Renal pelvis (tissue), 4 donors: ENCODE results near the gene SEPTIN8. TPM values are rescaled to one million over a fixed set of nuclear protein-coding genes. Genes with fewer than 3 reads are reported as not detected.
"Not testable (repeated sequence)": the region's sequence is repeated elsewhere in the genome, so short reads cannot be mapped to it uniquely, and the experiment has no call there.

ENCODE experiments used
- DNase-seq: peaks from one replicate; pipeline ENCODE4 v3.0.0-alpha.2; 2013
- polyA plus RNA-seq, 3 donors: library from polyadenylated mRNA; unstranded; fragments of 120-200 nt; gene quantifications; one replicate each; pipeline ENCODE4 v1.2.1, GENCODE V29; 2013; ENCODE audit not compliant: insufficient read length in 3 of 3

Gene SEPTIN8
- polyA plus RNA-seq, 3 donors: 79.1 to 87.7 (median 84.1) TPM

DNA sequence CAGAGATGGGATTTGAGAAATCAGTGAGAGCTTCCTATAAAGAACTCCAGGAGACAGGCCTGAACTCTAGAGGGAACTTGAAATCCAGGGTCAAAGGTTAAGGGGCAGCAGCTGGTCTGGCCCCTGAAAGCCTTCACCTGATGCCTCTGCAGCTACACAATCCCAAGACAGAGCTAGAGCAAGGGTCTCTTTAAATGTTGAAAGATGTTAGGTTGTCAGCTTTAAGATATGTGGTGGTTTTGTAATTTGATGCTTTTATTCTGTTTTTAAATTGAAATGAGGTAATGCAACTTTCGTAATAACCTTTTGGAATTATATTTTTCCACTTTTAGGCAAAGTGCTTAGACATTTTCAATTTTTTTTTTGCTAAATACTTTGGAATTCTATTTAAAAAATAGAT lies 38.4 kb upstream of the SEPTIN8 start:
- DNase-seq: no peak

DNA sequence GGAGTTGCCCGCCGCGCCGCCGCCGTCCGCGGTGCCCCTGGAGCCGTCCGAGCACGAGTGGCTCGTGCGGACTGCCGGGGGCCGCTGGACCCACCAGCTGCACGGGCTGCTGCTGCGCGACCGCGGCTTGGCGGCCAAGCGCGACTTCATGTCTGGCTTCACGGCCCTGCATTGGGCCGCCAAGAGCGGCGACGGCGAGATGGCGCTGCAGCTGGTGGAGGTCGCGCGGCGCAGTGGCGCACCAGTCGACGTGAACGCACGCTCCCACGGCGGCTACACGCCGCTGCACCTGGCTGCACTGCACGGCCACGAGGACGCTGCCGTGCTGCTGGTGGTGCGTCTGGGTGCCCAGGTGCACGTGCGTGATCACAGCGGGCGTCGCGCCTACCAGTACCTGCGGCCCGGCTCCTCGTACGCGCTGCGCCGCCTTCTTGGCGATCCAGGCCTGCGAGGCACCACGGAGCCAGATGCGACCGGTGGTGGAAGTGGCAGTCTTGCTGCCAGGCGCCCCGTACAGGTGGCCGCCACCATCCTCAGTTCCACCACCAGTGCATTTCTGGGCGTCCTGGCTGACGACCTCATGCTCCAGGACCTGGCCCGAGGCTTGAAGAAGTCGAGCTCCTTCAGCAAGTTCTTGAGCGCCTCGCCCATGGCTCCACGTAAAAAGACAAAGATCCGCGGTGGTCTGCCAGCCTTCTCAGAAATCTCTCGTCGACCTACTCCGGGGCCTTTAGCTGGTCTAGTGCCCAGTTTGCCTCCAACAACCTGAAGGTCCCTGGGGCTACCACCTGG lies 37.7 kb upstream of the SEPTIN8 start:
- no peak for DNase-seq

DNA sequence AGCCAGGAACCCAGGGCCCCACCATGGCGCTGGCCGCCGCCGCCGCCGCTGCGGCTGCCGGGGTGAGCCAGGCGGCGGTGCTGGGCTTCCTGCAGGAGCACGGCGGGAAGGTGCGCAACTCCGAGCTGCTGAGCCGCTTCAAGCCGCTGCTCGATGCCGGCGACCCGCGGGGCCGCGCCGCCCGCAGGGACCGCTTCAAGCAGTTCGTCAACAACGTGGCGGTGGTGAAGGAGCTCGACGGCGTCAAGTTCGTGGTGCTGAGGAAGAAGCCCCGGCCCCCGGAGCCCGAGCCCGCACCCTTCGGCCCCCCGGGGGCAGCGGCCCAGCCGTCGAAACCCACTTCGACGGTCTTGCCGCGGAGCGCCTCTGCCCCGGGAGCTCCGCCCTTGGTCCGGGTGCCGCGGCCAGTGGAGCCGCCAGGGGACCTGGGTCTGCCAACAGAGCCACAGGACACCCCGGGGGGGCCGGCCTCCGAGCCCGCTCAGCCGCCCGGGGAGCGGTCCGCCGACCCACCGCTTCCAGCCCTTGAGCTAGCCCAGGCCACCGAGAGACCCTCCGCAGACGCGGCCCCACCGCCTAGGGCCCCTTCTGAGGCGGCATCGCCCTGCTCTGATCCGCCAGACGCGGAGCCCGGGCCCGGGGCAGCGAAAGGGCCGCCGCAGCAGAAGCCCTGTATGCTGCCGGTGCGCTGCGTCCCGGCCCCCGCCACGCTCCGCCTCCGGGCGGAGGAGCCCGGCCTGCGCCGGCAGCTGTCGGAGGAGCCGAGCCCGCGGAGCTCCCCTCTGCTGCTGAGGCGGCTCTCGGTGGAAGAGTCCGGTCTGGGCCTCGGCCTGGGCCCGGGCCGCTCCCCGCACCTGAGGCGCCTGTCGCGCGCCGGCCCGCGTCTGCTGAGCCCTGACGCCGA lies 36.8 kb upstream of the SEPTIN8 start:
- no peak for DNase-seq

DNA sequence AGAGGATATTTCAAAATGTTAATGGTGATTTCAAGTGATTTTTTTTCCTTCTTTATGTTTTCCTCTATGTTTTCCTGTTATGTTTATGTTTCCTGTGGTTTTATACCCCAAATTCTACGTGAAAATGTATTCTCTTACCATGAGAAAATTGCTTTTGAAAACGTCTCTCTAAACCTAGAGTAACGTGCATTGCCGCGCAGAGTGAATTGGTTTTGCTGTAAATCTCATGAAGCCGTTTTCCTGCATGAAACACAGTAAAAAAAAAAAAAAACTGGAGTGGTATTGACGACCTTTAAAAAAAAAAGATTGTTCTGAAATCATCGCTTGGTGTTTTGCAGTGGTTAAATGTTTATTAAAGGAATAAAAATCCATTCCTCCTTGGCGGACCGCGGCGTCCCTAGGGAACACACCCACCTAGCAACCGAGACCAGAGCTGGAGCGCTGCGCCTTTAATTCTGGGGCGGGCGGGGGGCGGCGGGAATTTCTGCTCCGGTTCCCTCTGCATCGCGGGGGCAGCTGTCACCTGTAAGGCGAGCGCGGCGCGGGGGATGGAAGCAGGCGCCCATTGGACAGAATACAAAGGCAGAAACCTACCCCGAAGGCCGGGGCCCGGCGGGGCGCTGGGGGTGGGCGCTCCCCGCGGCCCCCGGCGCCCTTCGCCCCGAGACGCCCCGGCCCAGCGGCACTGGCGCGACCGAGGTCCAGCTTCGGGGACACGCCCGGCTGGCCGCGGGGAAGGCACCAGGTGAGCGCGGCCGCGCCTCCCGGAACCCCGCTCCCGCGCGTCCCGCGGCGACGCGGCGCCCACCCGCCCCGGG lies 36.0 kb upstream of the SEPTIN8 start, which contains the start of gene SOWAHA:
Gene SOWAHA (plus strand): TSS at position 522 of the 818 bp plus-strand sequence. CDS start 320 bp downstream, outside the sequence.
- no peak for DNase-seq

DNA sequence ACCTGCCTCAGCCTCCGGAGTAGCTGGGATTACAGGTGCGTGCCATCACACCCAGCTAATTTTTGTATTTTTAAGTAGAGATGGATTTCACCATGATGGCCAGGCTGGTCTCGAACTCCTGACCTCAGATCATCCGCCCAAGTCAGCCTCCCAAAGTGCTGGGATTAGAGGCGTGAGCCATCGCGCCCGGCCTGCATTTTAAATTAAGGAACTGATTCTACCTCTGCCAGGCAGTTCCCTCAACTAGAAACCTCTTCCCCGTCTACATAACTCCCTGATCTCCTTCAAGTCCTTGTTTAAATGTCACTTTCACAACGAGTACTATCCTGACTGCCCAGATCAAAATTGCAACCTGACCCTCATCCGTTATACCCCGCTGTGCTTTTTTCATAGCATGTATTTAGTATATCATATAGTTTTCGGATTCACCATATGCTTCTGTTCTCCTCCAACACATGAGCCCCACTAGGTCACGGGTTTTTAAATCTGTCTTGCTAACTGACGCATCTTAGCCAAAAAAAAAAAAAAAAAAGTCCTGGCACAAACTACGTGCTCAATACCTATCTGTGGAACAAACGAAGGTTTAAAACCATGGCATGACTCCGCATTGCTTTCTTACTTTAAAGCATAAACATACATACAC lies 35.2 kb upstream of the SEPTIN8 start:
- no peak for DNase-seq

DNA sequence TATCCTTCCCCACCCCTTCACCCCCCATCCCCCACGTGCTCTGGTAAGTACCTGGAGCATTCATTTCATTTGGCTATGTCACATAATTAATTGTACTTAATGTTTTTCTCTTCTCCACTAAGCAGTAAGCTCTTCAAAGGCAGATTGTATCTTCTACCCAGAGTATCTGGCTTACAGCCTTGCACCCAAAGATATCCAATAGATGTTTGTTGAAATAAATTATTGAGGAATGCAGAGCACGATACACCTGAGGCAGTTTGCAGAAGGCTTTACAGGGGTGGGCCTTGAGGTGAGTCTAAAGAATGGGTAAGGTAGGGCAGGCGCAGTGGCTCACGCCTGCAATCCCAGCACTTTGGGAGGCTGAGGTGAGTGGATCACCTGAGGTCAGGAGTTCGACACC lies 33.6 kb upstream of the SEPTIN8 start:
- DNase-seq: no peak

DNA sequence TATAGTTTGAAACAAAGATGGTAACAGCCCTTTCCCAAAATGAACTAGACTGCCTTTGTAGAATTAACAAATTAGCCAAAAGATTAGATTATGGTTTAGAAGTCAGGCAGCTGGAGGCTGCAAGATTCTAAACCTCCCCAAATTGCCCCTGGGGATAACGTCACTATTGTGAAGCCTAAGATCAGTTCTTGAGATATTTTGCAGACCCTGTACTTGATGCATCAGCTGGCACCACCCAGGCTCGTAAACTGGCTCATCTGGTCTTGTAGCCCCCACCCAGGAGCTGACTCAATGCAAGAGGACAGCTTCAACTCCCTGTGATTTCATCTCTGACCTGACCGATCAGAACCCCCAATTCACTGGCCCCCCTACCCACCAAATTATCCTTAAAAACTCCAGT lies 31.8 kb upstream of the SEPTIN8 start:
- no peak for DNase-seq

DNA sequence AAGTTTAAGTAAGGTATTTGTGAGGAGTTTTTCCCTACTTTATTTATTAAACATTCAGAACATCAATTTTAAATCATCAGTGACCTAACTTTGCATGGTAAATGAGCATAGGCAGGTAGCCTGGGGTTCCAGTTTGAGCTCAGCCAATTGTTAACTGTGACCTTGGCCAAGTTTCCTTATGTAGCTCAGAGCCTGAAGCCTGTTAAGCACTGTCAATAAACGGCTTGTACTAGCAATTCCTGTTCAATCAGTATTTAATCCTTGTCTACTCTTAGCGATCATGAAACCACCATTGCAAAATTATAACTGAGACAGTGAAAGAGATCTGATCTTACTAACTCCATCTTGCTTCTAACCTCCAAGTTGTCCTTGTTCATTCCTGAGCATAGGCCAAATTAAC lies 31.4 kb upstream of the SEPTIN8 start:
- no peak for DNase-seq

DNA sequence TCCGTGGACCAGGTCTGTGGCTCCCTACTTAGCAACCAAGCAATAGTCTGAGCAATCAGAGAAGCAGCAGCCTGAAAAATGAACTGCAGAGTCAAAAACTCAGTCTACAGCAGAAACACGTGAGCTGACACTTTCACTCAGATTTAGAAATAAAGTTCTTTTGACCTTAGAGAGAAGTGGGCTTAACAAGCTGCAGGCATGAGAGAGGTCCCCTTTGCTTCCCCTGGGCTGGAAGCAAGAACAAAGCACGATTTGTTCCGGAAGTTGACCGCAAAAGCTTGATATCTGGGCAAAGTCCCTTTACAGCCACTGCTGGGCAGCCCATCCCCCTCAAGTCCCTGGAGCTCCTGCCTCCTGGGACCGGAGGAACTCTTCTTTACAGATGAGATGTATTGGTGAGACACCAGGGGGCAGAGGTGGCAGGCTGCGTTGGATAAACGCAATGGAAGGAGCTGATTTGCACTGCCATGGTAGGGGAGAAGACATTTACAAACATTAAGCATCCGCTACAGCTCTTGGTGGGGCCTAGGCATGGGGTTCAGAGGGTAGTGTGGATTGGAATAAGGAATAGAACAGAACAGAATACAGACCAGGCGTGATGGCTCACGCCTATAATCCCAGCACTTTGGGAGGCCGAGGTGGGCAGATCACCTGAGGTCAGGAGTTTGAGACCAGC lies 30.3 kb upstream of the SEPTIN8 start:
- no peak for DNase-seq

DNA sequence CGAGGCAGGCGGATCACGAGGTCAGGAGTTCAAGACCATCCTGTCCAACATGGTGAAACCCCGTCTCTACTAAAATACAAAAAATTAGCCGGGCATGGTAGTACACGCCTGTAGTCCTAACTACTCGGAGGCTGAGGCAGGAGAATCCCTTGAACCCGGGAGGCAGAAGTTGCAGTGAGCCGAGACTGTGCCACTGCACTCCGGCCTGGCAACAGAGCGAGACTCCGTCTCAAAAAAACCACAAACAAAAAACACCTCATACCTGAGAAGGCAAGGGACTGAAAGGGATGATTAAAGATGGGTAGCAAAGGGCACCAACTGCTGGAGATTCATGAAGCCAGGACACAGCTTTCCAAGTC lies 29.7 kb upstream of the SEPTIN8 start:
- not testable (repeated sequence) for DNase-seq

DNA sequence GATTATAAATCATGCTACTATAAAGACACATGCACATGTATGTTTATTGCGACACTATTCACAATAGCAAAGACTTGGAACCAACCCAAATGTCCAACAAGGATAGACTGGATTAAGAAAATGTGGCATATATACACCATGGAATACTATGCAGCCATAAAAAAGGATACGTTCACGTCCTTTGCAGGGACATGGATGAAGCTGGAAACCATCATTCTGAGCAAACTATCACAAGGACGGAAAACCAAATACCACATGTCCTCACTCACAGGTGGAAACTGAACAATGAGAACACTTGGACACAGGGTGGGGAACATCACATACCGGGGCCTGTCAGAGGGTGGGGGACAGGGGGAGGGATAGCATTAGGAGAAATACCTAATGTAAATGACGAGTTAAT lies 28.8 kb upstream of the SEPTIN8 start:
- DNase-seq: not testable (repeated sequence)

DNA sequence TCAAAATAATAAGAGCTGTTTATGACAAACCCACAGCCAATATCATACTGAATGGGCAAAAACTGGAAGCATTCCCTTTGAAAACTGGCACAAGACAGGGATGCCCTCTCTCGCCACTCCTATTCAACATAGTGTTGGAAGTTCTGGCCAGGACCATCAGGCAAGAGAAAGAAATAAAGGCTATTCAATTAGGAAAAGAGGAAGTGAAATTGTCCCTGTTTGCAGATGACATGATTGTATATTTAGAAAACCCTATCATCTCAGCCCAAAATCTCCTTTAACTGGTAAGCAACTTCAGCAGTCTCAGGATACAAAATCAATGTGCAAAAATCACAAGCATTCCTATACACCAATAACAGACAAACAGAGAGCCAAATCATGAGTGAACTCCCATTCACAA lies 27.2 kb upstream of the SEPTIN8 start:
- not testable (repeated sequence) for DNase-seq

DNA sequence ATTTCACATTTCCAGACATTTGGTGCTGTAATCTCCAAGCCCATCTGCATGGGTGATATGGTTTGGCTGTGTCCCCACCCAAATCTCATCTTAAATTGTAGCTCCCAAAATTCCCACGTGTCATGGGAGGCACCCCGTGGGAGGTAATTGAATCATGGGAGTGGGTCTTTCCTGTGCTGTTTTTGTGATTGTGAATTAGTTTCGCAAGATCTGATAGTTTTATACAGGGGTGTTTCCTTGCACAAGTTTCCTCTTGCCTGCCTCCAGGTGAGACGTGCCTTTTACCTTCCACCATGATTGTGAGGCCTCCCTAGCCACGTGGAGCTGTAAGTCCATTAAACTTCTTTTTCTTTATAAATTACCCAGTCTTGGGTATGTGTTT lies 25.6 kb upstream of the SEPTIN8 start:
- DNase-seq: not testable (repeated sequence)

DNA sequence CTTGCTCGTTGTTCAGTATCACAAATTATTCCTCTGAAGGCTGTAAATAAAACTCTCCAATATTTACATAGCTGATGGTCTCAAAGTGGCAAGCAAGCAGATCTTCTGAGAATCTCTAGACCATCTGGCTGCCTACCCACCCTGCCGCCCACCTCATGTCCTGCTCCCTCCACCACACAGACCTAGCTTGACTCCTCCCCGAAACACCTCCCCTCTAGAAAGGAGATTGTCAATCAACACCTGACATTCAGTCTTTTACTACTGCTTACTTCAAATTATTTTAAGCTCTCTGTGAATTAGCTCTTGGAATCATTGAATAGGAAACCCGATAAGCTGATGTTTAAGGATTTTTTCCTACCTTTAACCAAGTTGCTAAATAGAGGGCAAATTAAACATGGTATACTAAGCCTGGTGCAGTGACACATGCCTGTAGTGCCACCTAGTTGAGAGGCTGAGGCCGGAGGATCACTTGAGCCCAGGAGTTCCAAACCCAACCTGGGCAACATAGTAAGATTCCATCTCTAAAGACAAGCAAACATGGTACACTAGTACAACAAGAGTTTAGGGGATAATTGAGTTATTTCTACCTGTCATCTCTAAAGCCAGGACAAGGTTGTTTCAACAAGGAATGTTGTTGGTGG lies 25.1 kb upstream of the SEPTIN8 start:
- no peak for DNase-seq

DNA sequence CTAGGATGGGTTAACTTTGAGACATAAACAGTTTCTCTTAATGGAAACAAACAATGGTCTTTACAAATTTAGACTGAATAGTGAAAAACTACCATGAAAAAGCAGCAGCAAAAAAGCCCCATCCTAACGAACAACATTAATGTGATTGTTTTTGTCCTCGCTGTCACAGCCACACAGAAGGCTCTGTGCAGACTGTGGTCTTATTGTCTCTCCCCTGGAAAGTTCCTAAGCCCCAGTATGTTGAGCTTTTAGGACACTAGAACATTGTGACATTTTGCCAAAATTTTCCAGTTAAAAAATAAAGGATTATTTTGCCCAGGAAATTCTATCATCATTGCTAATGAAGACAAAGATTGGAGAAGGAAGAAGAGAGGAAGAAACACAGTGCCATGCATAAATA lies 23.5 kb upstream of the SEPTIN8 start:
- no peak for DNase-seq

DNA sequence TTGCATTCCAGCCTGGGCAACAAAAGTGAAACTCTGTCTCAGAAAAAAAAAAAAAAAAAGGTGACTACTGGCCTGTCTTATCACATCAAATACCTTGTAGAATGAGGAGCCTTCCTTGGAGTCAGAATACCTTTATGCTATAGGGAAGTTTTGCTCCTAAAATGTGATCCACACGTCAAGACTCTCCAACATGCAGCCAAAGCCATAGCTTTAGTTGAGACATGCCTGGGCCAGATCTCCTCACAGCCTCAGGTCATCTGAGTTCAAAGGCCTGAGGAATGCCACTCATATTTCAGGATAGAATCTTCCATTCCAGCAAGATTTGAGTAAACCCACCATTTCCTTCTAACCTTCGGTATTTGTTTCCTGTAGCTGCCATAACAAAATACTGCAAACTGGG lies 22.4 kb upstream of the SEPTIN8 start:
- DNase-seq: no peak

DNA sequence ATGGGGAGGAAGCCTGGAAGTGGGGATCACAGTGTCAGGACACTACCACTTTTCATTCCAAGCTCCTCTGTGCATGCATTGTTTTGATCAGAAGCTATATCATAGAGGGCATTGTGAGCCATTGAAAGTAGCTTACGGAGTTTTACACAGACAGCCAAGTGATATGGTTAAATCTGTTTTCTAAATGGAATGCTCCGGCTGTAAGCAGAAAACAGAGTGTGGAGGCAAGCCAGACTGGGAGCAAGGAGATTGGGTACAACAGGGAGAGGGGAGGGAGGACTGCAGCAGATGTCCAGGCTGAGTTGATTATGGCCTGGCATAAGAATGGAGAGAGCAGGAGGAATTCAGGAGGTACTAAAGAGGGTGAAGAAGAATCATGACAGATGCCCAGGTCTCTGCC lies 20.6 kb upstream of the SEPTIN8 start:
- DNase-seq: no peak

DNA sequence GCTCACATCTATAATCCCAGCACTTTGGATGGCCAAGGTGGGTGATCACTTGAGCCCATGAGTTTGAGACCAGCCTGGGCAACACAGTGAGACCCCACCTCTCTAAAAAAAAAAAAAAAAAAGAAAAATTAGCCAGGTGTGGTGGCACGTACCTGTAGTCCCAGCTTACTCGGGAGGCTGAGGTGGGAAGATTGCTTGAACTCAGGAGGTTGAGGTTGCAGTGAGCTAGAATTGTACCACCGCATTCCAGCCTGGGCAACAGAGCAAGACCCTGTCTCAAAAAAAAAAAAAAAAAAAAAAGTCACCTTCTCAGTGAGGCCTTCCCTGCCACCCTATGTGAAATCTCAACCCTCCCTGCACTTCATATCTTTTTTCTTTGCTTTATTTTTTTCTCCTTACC lies 14.0 kb upstream of the SEPTIN8 start:
- DNase-seq: no peak

DNA sequence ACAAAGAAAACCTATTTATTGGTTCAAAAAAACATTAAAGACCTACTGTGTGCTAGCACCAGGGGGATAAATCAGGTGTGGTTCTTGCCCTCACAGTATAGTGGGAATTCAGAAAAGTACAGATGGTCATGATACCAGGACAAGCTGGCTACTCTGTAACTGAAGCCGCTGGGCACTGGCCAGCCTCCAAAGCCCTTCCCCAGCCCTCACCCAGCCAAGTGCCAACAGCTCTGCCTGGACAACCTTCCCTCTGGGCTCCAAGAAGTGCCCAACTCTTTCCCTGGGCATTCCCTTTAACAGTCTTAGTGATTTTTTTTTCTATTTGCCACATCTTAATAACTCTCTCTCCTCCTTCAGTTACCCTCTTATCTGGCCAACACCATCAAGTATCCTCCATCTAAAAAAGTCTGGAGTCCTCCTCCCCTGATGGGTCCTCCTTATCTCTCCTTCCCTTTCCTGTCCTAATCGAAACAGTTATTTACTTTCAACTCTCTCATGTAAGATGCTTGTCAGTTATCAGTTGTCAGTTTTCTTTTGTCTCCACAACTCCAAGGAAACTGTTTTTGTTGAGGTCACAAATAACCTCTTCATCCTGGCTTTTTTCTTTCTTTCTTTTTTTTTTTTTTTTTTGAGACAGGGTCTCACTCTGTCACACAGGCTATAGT lies 13.3 kb upstream of the SEPTIN8 start:
- no peak for DNase-seq
